ENCODE data around the gene PCNX4. TPM values are rescaled to one million over a fixed set of nuclear protein-coding genes. Genes with fewer than 3 reads are reported as not detected.
"Not testable (repeated sequence)": the region's sequence is repeated elsewhere in the genome, so short reads cannot be mapped to it uniquely, and the experiment has no call there.

Gene PCNX4
- polyA plus RNA-seq, 1 donor = 120 TPM

DNA sequence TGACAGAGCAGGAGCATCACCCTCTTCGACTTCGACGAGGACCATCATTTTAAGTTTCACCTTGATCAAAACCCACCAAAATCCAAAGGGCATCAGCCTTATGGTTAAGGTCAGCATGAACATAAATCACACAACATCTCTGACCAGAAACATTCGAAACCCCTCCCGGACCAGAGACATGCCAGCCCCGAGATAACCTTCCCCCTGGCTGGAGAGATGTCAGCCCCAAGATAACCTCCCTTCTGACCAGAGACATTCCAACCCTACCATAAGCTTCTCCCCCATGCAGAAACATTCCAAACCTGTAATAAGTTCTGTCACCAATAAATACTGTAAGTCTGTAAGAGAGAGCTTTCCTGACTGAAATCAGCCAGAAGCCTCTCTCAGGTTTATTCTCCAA, 6.3 kb downstream of the PCNX4 start:
- DNase-seq = no peak

- not testable (repeated sequence) for DNase-seq
Observed at GRCh38 chr14:60099855-60100254, 8.1 kb downstream of the PCNX4 start.

DNA sequence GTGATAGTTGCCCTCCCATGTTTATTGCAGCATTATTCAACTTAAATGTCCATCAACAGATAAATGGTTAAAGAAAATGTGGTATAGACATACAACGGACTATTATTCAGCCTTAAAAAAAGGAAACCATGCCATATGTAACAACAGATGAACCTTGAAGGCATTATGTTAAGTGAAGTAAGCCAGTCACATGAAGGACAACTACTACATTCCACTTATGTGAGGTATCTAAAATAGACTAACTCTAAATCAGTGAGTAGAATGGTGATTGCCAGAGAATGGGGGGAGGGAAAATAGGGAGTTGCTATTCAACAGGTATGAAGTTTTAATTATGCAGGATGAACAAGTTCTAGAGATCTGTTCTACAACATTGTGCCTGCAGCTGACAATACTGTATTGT, 10.1 kb downstream of the PCNX4 start:
- no peak for DNase-seq

DNA sequence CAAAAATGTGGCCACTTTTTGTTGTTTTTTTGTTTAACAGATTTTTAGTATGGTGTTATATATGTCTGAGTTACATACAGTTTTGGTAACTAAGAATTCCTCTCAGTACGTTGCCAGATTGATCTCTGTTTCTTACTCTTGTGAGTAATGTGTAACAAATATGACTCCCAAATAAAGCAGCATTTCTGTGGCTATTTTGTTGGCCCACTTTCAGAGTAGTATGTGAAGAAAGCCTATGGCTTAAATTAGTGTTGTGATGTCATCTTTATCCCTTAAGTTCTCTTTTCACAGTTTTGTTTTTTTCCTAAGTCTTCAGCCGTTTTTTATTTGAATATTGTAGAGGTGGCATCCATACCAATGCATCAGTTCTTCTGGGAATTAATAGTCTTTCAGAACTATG, 10.7 kb downstream of the PCNX4 start:
- no peak for DNase-seq

DNA sequence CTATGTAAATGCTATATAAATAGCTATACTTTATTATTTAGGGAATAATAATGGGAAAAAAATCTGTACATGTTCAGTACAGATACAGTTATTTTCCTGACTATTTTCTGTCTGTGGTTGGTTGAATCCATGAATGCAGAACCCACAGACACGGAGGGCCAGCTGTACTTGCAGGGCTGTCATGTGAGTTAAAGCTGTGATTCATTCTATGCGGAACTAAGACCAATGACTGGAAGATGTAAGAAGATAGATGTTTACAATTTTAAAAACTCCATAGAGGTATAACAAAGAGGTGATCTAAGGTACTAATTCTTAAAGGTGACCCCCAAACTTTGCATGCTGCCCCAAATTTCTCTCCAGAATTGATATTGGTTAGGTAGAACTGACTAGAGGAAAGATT, 14.6 kb downstream of the PCNX4 start:
- no peak for DNase-seq

DNA sequence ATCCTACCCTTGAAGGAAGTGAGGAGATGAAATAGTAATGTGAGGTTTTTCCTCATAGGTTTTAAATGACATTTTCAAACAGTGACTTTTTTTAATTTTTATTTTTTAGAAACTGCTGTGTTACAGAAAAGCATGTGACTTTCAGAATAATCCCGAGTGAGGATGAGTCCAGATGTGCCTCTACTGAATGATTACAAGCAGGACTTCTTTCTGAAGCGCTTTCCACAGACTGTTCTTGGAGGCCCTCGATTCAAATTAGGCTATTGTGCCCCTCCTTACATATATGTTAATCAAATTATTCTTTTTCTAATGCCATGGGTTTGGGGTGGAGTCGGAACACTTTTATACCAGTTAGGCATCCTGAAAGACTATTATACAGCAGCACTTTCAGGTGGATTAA, 15.8 kb downstream of the PCNX4 start:
- no peak for DNase-seq

GRCh38 chr14:60111732-60112131, 20.0 kb downstream of the PCNX4 start:
- no peak for DNase-seq

- no peak for DNase-seq
Observed at GRCh38 chr14:60114881-60115280, 23.2 kb downstream of the PCNX4 start.

GRCh38 chr14:60116181-60116580, 24.5 kb downstream of the PCNX4 start:
- no peak for DNase-seq

DNA sequence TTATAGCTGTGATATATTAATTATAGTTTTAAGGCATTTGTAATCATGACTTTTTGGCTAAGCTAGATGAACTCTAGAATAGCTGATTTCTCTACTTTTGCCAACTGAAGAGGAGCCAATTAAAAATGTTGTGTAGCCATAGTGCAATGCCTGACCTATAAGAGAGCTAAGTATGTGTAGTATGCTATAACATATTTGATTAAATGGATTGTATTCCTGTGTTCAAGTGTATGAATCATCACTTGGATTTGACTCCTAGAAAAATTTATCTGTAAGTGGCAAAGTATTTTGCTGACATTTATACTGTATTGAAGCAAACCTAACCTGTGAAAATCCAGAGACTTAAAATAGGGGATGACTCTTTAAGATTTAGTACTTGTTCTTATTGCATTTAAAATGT, 34.2 kb downstream of the PCNX4 start:
- no peak for DNase-seq

DNA sequence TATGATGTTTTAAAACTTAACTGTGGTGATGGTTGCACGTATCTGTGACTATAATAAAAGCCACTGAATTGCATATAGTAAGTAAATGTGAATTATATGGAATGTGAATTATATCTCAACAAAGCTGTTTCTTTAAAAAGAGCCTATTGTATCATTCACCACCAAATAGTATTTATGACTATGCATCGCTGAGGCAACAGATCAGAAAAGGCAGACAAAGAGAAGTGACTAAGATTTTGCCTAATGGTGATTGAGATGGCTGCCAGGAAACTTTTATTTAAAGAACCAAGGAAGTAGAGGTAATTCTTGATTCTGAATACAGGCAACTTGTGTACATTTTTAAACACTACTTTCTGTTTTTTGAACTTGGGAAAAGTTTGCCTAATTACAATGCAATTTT, 41.8 kb downstream of the PCNX4 start:
- DNase-seq = no peak

GRCh38 chr14:60134702-60135101, 43.0 kb downstream of the PCNX4 start:
- no peak for DNase-seq

- DNase-seq = no peak
Observed at GRCh38 chr14:60151715-60152114, 60.0 kb downstream of the PCNX4 start.

- no peak for DNase-seq
Observed at GRCh38 chr14:60153991-60154390, 62.3 kb downstream of the PCNX4 start.

- DNase-seq = no peak
Observed at GRCh38 chr14:60154671-60155070, 62.9 kb downstream of the PCNX4 start.

DNA sequence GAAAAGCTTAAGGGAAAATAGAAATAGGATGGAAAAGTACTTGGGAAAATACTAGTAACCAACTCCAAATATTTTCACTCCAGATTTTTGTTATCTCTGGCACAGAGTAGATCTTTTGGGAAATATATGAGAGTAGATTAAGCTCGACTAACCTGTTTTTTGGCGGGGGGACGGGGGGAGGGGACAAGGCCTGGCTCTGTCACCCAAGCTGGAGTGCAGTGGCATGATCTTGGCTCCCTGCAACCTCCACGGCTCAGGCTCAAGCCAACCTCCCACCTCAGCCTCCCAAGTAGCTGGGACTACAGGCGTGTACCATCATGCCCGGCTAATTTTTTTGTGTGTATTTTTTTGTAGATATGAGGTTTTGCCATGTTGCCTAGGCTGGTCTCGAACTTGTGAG, 68.7 kb downstream of the PCNX4 start:
- no peak for DNase-seq

DNA sequence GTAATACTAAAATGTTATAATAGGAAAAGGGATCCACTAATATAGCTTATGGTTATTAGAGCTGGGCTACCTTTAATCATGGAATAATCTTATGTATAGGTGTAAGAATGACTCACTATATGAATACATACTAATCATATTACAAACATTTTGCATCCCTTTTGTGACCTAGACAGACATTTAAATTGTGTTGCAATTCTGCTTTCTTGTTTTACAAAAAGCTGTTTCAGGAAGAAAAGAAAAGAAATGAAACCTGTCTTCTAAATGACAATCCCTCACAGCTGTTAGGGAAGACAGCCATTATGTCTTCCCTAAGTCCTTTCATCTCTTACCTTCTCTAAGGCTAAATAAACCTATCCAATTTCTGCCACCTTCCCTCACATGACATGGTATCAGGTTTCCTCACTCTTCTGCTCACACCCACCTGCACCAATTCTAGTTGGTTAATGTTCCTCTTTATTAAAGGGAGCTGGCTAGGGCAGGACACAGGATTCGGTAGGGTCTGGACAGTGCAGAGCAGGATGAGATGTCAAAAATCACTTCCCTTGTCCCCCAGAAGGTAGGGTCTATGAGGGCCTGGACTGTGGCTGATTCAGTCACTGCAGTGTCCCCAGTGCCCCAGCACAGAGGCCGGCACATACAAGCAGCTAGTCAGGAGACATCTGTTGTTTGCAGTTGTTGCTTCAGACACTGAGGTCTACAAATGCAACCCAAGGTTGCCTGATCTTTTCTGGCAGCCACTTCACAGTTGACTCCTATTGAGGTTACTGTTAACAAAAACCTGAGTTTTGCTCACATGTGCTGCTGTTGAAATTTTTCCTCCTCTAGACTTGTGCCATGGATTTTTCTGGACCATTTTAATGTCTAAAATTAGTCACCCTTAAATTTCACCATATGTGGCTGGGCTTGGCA, 69.7 kb downstream of the PCNX4 start:
- DNase-seq = no peak

GRCh38 chr14:60163693-60164092, 72.0 kb downstream of the PCNX4 start:
- no peak for DNase-seq

DNA sequence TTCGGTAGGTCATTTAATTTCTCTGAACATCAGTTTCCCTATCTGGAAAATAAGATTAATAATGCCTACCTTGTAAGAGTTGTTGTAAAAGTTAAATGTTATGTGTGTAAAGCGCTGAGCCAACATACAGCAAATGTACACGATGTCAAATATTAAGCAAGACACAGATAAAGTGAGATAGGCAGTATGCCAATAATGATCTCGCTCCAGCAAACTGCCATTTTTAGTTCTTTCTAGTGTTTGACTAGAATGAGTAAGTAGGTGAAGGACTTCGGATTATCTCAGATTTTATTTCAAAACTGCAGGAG, 72.6 kb downstream of the PCNX4 start:
- no peak for DNase-seq

DNA sequence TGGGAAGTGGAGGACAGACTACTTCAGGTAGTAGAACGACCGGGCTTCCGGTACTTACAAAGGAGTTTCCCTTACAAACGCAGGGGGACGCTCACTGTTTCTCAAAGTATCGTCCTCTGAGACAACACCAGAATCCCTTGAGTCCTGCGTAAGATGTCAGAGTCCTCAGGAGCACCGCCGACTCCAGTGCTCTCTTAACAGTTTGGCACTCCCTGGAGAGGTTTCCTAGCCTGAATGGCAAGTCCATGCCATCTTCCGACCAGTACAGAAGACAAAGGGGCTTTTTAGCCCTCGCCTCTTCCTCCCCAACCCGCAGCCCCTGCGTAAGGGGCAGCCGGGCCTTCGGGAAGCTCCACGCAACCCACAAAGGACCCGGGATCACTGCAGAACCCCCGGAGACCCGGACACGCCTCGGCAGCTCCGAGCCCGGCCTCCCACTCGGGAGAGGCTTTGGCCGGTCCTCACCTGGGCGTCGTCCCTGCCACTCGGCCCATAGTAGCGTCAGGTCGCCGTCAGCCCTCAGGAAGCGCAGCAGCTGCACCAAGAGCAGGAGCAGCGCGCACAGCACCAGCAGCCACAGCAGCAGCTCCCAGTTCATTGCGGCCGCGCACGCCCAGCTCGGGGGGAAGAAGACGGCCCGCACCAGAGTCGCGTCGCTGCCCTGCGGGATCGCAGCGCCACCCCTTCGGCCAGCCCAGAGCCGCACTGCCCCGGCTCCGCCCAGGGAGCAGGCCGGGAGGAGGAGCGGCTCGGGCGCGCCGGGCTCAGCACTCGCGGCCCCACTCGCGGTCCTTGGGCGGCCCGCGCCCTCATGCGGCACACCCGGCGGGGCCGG, 73.2 kb downstream of the PCNX4 start, which contains the start of gene DHRS7:
Gene DHRS7 (minus strand): TSS at position 687 of the 835 bp plus-strand sequence. CDS start 89 bp downstream, at position 598.
- DNase-seq = peak; percentile 72

- no peak for DNase-seq
Observed at GRCh38 chr14:60165547-60165876, 73.8 kb downstream of the PCNX4 start.

DNA sequence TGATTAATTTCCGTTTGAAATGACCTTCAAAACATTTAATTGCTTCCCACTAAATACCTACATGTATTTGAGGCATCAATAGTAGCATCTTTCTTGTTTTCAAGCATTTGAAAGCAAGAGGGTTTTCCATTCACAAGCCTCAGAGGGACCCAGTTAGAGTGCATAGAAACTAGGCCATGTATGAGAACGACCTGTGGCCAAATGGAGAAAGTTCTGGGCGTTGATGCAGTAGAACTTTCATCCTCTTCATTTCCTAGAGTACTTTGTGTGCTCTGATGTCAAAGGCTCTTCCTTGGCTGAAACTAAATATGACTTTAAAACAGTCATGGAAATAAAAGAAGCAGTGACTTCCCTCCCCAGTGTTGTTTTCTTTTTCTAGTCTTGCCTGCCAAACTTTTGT, 74.4 kb downstream of the PCNX4 start:
- DNase-seq = no peak

- DNase-seq = no peak
Observed at GRCh38 chr14:60169722-60170121, 78.0 kb downstream of the PCNX4 start.

- DNase-seq = no peak
Observed at GRCh38 chr14:60170948-60171347, 79.2 kb downstream of the PCNX4 start.

Measured in left kidney (tissue), 2 donors.